ENCODE measurements around the gene LRRC3B.

Gene LRRC3B

DNA sequence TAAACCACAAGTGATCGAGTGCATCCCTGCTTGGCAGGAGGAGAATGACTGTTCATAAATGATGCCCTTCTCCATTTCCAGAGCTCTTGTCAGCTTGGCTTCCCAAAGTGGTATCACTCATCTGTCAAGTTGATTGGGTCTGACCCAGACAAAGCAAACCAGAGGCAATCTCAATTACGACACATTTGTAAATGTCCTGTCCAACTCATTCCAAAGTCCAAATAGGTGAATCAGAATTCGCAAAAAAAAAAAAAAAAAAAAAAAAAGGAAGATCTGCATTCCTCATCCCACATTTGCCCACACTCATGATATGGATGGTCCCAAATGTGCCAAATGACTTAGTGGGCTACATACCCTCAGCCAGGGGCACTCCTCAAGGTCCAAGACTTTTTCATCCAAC lies 91.9 kb downstream of the LRRC3B start:
- no peak for DNase-seq

DNA sequence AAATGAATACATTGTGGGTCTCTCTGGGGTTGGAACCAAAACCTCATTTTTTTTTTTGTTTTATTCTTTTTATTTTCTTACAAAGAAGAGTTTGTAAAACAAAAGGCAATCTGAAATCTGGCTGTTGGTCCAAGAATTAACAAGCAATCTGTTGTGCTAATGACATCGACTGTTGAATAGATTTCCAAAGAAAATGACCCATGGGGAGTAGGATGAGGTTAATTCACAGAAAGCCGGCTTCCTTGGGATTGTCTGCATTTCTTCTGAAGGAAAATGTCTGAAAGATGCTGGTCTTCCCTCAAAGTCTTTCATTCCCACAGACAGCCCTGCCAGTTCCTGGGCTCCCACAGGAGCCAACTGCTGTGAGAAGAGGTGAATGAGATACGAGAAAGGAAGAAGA lies 92.9 kb downstream of the LRRC3B start:
- DNase-seq = no peak

DNA sequence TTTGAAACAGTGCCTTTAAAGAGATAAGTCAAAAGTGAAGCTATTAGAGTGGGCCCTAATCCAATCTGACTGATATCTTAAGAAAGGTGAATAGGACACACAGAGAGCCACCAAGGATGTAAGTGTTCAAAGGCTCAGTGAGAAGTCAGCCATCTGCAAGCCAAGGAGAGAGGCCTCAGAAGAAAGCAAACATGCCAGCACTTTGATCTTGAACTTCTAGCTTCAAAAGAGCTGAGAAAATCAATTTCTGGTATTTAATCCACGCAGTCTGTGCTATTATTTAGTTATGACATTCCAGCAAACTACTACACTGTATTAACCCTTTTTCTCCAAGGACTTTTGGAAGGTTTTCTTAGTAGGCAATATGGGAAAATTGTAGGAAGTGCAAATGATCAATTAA lies 95.7 kb downstream of the LRRC3B start:
- no peak for DNase-seq

DNA sequence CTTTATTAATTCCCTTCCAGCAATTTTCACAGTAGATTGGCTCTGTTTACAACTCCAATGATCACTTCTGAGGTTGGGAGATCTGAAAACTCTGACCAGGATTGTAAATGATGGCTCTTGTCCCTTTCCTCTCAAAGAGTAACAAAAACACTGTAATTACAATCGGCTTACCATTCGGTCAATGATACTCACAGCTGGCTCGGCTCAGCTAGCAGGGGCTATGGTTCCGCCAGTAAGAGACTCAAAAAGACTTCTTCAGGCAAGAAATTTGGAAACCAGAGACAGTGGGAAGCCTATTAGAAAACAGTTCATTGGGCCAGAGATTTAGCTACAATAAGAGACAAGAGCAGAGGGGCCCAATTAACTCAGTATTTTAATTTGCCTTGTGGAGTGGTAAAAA lies 96.6 kb downstream of the LRRC3B start:
- DNase-seq = no peak

DNA sequence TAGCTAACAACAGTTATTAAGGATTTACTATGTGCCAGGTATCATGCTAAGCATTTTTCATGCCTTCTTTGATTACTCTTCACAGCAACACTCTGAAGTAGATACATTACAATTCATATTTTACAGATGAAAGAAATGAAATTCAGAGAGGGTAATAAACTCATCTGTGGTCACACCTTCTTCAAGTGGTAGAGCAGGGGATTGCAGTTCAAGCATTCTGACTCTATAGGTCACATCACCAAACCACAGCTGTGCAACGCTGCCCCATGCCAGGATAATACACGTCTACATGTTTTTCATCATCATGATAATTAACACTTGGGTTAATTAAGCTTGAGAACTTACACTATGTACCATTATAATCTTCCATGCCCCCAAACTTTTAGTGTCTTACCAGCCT lies 98.5 kb downstream of the LRRC3B start:
- DNase-seq = no peak

DNA sequence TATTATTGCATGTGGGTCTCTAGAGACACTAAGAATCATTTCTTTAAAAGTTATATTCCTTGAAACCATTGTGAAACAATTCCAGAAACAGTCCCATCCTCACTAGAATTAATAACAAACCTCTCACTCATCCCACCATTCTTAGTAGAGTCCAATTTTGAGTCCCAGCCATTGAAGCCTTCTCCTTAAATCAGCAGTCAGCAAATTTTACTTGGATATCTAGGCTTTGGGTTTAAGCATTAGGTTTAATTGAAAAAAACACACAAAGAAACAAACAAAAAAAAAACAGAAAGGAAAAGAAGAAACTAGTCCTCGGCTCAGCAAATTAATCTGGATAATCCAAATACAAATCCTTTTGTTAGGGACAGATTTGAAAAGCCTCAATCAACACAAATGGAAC lies 109.3 kb downstream of the LRRC3B start:
- DNase-seq = no peak

DNA sequence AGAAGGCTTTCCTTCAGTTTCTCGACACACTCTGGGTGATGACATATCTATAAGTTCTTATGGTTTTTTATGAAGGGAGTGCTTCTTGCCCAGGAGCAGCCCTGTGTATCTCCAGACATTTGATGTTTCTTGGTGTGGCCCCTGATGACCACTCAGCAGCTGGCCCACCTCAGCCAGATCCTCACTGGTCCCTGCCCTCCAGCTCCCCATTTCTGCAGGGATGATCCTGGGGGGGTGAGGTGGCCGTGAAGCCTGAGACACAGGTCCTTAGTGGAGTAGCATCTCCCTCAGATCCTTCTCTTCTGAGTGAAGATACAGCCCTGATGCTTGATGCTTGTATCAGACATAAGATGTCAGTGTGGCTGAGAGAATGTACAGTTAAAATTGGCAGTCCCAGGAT lies 127.7 kb downstream of the LRRC3B start:
- DNase-seq = no peak

DNA sequence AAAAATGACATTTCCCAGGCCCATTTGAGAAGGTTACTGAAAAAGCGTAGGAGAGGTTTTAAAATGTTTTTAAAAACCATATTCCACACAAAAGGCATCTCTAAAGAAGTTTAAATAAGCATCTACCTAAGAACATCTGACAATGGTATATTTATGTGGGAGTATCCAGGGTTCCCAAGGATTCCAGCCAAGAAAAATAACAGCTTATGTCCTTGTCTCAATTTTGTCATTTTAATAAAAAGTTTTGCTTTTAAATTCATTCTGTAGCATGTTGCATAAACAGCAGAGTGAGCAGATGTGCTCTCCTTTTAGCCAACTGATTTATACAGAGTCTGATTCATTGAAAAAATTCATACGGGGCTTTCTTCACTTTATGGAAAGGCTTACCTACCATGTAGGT lies 129.9 kb downstream of the LRRC3B start:
- DNase-seq = no peak

DNA sequence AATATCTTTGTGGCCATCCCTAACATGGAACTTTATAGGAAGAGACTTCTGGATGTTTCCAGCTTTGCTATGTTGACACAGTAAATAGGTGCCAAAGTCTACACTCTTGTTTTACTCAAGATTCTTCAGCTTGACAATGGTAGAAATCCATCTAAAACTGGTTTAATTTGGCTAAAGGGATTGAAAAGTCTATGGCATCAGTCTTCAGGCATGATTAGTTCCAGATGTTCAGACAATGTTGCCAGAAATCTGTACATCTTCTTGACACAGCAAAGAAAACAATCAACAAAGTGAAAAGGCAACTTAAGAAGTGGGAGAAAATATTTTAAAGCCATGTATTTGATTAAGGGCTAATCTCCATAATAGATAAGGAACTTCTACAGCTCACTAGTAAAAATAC lies 130.5 kb downstream of the LRRC3B start:
- no peak for DNase-seq

DNA sequence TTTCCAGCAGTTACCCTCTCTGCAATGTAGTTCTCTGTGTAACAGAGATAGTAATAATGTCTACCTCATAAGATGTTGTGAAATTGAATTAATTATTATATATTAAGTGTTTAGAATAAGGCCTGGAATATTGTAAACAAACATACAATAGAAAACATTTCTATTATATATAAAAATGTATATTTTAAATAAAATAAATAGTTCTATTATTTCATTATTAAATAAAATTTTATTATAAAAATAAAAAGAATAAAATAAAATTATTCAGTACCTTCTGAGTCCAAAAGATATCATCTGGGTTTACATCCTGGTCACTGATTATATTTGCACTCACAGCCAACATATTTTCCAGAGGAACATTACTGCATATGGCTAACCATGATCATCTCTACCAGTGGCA lies 135.4 kb downstream of the LRRC3B start:
- no peak for DNase-seq
